ENCODE measurements around the gene TRAF3.
"Not testable (repeated sequence)": the region's sequence is repeated elsewhere in the genome, so short reads cannot be mapped to it uniquely, and the experiment has no call there.

TRAF3 gene

GRCh38 chr14:102828151-102828550 is 50.9 kb downstream of the TRAF3 start:
- DNase-seq (ENCODE audit: low spot score): no peak

- DNase-seq (ENCODE audit: low spot score): no peak
These were observed 51.8 kb downstream of the TRAF3 start for GRCh38 chr14:102829016-102829548.

- no peak for DNase-seq (ENCODE audit: low spot score)
These were observed 53.3 kb downstream of the TRAF3 start for GRCh38 chr14:102830474-102831045.

DNA sequence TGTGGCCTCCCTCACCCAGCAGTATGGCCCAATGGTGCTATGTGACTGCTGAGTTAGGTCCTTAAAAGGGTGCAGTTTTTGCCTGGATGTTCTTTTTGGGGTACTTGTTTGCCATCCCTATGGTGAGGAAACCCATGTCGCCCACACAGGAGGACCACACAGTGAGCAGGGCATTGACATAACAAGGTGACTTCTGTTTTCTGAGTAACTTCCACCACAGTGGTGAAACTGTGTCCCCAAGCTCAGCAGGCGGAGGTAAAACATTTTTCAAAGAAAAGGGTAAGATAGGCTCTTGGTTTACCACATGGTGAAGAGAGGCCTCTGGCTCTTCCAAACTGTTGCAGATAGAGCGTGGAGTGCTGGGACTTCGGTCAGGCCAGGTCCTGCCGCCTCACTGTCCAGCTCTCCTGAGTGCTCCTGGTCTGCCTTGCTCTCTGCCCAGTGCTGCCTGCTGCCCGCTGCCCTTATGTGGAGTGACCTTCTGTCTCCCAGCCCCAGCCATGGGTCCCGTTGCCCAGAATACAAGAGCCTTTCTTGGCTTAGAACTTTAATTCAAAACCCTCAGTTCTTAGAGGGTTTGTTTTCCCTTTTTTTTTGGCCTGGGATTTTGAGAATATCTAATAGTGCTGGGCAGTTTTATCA is 54.0 kb downstream of the TRAF3 start:
- DNase-seq (ENCODE audit: low spot score): no peak

- DNase-seq (ENCODE audit: low spot score): no peak
These were observed 56.1 kb downstream of the TRAF3 start for GRCh38 chr14:102833341-102833740.

- DNase-seq (ENCODE audit: low spot score): no peak
These were observed 56.7 kb downstream of the TRAF3 start for GRCh38 chr14:102833991-102834390.

DNA sequence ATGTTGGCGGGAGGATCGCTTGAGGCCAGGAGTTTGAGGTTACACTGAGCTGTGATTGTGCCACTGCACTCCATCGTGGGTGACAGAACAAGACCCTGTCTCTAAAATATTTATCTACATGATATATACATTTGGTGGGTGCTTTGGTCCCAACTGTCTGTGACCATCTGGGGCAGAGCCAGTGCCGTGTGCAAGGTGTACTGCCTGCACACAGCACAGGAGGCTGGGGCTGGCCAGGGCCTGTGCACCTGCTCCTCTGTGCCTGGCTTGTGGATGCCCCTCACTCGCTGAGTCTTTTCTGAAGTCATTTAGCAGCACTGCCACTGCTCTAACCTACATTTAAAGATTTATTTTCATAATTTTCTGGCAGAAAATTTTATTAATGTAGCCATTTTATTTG is 58.7 kb downstream of the TRAF3 start:
- DNase-seq (ENCODE audit: low spot score): no peak

GRCh38 chr14:102837120-102837519 is 59.9 kb downstream of the TRAF3 start:
- DNase-seq (ENCODE audit: low spot score): not testable (repeated sequence)

DNA sequence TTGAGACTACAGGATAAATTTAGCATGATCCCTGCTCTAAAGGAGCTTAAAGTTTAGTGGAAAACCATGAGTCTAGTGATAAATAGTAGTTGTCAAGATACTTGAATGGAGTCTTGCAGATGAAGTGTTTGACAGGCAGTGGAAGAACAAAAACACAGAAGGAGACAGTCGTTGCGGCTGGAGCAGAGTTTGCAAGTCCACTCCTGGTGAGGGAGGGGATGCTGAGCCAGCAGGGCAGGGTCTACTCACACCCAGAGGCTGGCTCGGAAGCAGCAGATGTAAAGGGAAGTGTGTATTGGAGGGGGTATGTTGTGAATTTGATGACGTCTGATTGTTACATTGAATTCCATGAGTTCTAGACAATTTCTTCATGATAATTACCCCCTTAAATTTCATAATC is 61.3 kb downstream of the TRAF3 start:
- no peak for DNase-seq (ENCODE audit: low spot score)

DNA sequence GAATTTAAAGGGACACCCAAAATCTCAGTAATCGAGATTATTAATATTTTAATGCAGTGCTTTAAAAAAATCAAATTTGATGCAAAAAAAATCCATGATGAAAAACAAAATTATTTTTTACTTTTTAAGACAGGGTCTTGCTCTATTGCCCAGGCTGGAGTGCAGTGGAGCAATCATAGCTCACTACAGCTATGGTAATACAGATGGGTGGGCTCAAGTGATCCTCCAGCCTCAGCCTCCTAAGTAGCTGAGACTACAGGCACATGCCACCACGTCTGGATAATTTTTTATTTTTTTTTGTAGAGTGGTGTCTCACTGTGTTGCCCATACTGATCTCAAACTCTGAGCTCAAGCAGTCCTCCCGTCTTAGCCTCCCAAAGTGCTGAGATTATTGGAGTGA is 62.9 kb downstream of the TRAF3 start:
- DNase-seq (ENCODE audit: low spot score): no peak

- DNase-seq (ENCODE audit: low spot score): no peak
These were observed 63.7 kb downstream of the TRAF3 start for GRCh38 chr14:102840771-102841528.

DNA sequence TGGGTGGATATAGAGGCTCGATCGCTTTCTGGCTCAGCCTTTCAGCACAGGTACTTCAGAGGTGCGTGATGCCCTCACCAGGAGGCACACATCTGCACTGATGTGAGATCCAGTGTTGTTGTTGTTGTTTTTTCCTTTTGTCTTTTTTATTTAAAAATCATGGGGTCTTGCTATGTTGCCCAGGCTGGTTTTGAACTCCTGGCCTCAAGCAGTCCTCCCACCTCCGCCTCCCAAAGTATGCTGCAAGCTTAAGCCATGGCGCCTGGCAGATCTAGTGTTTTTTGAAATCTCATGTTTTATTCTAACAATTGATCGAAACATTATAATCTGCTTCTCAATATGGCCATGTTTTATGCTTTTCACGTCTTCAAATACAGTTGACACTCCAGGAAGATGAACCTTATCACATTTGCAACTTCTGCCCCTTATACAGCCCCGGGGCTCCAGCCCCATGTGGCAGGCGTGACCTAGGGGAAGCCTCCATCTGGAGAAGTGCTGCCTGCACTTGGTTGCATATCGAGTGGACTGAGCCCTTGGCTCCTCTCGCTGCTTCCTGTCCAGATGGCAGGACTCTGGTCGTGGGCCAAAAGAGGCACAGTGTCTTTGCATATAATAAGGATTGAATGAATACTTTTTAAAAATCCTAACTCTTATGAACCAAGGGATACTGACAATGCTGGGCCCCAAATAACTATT is 71.7 kb downstream of the TRAF3 start:
- no peak for DNase-seq (ENCODE audit: low spot score)

- DNase-seq (ENCODE audit: low spot score): no peak
These were observed 72.5 kb downstream of the TRAF3 start for GRCh38 chr14:102849526-102850379.

- DNase-seq (ENCODE audit: low spot score): no peak
These were observed 76.4 kb downstream of the TRAF3 start for GRCh38 chr14:102853648-102854047.

- no peak for DNase-seq (ENCODE audit: low spot score)
These were observed 76.9 kb downstream of the TRAF3 start for GRCh38 chr14:102854091-102854703.

- no peak for DNase-seq (ENCODE audit: low spot score)
These were observed 78.9 kb downstream of the TRAF3 start for GRCh38 chr14:102856179-102856578.

GRCh38 chr14:102857444-102857843 is 80.2 kb downstream of the TRAF3 start:
- DNase-seq (ENCODE audit: low spot score): no peak

- no peak for DNase-seq (ENCODE audit: low spot score)
These were observed 82.7 kb downstream of the TRAF3 start for GRCh38 chr14:102859911-102860310.

- no peak for DNase-seq (ENCODE audit: low spot score)
These were observed 85.0 kb downstream of the TRAF3 start for GRCh38 chr14:102862154-102862773.

GRCh38 chr14:102863381-102863780 is 86.1 kb downstream of the TRAF3 start:
- no peak for DNase-seq (ENCODE audit: low spot score)

DNA sequence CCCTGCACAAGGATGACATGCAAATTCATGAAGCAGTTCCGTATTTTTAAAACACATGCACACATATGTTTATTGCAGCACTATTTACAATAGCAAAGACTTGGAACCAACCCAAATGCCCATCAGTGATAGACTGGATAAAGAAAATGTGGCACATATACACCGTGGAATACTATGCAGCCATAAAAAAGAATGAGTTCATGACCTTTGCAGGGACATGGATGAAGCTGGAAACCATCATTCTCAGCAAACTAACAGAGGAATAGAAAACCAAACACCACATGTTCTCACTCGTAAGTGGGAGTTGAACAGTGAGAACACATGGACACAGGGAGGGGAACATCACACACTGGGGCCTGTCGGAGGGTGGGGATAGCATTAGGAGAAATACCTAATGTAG is 88.7 kb downstream of the TRAF3 start:
- not testable (repeated sequence) for DNase-seq (ENCODE audit: low spot score)

Data from ecto neural progenitor cell (in vitro differentiated cells).